Measurements from ENCODE around the gene ROCK2.
"Not testable (repeated sequence)": the region's sequence is repeated elsewhere in the genome, so short reads cannot be mapped to it uniquely, and the experiment has no call there.

The ROCK2 gene

GRCh38 chr2:11278219-11278618, 66.2 kb downstream of the ROCK2 start:
- DNase-seq (ENCODE audit: low read depth in 1 of 2, low spot score in 1 of 2), result no peak

DNA sequence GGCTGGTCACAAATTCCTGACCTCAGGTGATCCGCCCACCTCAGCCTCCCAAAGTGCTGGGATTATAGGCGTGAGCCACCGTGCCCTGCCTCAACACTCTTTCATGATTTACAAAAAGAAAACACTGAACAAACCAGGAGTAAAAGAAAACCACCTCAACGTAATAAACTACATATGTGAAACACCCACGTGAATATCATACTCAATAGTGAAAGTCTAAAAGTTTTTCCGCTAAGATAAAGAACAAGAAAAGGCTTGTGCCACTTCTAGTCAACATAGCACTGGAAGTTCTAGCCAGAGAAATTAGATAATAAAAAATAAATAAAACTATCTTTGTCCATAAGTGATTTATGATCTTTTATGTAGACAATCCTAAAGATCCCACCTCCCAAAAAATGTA, 68.5 kb downstream of the ROCK2 start:
- no peak for DNase-seq (ENCODE audit: low read depth in 1 of 2, low spot score in 1 of 2)

GRCh38 chr2:11270891-11271290, 73.5 kb downstream of the ROCK2 start:
- no peak for DNase-seq (ENCODE audit: low read depth in 1 of 2, low spot score in 1 of 2)

DNA sequence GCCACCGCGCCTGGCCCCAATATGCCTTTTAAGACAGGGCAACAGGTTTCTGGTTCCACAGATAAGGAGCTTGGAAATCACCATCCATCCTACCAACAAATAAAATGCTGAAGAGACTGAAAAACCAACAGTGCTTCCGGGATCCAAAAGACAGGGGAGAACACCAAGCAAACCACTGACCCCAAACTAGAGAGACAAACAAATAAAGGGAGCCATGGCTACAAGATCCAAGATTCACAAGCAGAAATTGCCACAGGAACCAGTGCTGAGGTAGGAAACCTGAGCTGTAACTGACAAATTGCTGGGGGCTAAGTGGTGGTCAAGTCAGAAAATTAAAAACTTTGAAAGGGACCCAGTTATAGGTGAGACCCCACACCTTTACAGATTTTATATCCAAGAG, 76.5 kb downstream of the ROCK2 start:
- DNase-seq (ENCODE audit: low read depth in 1 of 2, low spot score in 1 of 2), result no peak

GRCh38 chr2:11264818-11265217, 79.6 kb downstream of the ROCK2 start:
- DNase-seq (ENCODE audit: low read depth in 1 of 2, low spot score in 1 of 2), result no peak

- no peak for DNase-seq (ENCODE audit: low read depth in 1 of 2, low spot score in 1 of 2)
Measured at GRCh38 chr2:11264007-11264406, 80.4 kb downstream of the ROCK2 start.

GRCh38 chr2:11263177-11263576, 81.3 kb downstream of the ROCK2 start:
- DNase-seq (ENCODE audit: low read depth in 1 of 2, low spot score in 1 of 2), result no peak

DNA sequence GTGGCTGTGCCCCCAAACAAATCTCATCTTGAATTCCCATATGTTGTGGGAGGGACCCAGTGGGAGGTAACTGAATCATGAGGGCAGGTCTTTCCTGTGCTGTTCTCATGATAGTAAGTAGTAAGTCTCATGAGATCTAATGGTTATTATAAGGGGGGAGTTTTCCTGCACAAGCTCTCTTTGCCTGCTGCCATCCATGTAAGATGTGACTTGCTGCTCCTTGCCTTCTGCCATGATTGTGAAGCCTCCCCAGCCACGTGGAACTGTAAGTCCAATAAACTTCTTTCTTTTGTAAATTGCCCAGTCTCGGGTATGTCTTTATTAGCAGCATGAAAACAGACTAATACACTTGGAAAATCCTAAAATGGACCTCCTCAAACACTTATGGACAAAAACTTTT, 82.0 kb downstream of the ROCK2 start:
- DNase-seq (ENCODE audit: low read depth in 1 of 2, low spot score in 1 of 2), result not testable (repeated sequence)

- DNase-seq (ENCODE audit: low read depth in 1 of 2, low spot score in 1 of 2), result not testable (repeated sequence)
Measured at GRCh38 chr2:11261564-11261963, 82.9 kb downstream of the ROCK2 start.

GRCh38 chr2:11260979-11261378, 83.5 kb downstream of the ROCK2 start:
- no peak for DNase-seq (ENCODE audit: low read depth in 1 of 2, low spot score in 1 of 2)

- DNase-seq (ENCODE audit: low read depth in 1 of 2, low spot score in 1 of 2), result no peak
Measured at GRCh38 chr2:11257964-11258363, 86.5 kb downstream of the ROCK2 start.

DNA sequence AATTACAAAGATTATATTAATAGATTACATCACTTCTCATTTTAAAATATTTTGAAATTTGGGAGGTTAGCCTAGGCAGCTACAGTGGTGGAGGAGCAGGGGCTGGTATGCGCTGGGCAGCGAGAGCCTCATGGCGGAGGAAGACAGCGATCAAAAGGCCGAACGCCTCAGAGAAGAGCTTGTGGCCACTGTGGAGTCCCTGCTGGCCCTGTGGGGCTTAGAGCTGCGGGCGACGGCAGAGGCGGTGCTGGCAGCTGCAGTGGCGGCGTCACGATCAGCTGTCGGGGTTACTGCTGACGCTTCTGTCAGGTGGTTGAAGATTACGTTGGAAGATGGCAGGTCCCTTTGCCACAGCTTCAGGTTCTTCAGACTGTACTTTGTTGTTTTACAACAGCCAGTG, 87.4 kb downstream of the ROCK2 start:
- no peak for DNase-seq (ENCODE audit: low read depth in 1 of 2, low spot score in 1 of 2)

- DNase-seq (ENCODE audit: low read depth in 1 of 2, low spot score in 1 of 2), result no peak
Measured at GRCh38 chr2:11256166-11256565, 88.3 kb downstream of the ROCK2 start.

DNA sequence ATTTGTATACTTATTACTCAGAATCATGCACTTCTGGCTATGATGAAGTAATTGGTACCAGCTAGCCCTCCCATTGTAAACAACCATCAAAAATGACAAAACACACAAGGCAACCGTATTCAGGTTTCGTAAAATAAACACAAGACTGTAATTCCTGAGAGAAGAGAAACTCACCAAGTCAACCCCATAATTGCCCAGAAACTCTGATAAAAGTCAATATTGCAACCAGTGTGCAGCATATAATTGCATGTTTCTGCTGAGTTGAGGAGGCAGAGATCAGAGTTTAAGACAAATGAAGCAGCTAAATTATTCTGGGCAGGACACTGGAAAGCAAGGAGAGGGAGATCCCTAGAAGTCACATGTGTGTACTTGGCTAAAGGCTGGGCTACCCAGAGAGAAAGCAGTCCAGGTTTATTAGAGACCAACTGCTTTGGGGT, 90.3 kb downstream of the ROCK2 start:
- DNase-seq (ENCODE audit: low read depth in 1 of 2, low spot score in 1 of 2), result no peak

- not testable (repeated sequence) for DNase-seq (ENCODE audit: low read depth in 1 of 2, low spot score in 1 of 2)
Measured at GRCh38 chr2:11252458-11252857, 92.0 kb downstream of the ROCK2 start.

DNA sequence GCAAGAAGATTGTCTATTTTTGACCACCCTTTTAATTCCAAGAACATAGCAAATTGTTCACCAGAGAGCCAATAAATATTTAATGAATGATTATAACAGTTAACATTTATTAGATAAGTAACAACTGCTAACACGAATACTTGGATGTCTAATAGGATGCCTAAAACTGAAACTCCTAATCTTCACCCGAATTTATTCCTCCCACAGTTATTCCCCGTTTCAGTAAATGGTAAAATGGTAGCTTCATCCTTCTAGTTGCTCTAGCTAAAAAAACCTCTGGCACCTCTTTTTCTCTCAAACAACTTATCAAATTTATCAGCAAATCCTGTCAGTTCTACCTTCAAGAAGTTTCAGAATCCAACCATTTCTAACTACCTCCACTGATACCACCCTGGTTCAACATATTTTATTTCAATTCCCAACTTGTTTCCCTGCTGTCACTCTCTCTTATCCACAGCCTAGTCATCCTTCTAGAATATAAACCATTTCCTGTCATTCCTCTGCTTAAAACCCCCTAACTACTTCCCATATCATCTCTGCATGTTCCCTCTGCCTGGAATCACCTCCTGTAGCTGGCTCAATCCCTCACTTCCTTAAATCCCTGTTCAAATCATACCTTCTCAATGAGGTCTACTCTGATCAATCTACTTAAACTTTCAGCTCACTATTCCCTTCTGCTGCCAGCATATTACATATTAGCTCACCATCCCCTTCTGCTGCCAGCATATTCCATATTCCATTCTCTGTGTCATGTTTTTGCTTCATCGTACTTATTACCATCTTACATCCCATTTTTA, 93.8 kb downstream of the ROCK2 start:
- DNase-seq (ENCODE audit: low read depth in 1 of 2, low spot score in 1 of 2), result no peak

- DNase-seq (ENCODE audit: low read depth in 1 of 2, low spot score in 1 of 2), result no peak
Measured at GRCh38 chr2:11245322-11245721, 99.1 kb downstream of the ROCK2 start.

- no peak for DNase-seq (ENCODE audit: low read depth in 1 of 2, low spot score in 1 of 2)
Measured at GRCh38 chr2:11244091-11244826, 100.2 kb downstream of the ROCK2 start.

DNA sequence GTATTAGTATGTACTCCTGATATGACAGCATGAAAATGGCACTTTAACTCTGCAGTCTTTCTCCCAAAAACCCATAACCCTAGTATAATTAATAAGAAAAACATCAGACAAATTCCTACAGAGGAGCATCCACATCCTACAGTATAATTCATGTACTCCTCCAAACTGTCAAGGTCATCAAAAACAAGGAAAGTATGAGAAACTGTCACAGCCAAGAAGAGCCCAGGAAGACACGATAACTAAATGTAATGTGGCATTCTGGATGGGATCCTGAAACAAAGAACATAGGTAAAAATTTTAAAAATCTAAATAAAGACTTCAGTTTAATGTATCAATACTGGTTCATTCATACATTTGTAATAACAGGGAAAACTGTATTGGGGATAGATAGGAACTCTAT, 100.9 kb downstream of the ROCK2 start:
- DNase-seq (ENCODE audit: low read depth in 1 of 2, low spot score in 1 of 2), result no peak

GRCh38 chr2:11242542-11243174, 101.8 kb downstream of the ROCK2 start:
- DNase-seq (ENCODE audit: low read depth in 1 of 2, low spot score in 1 of 2), result no peak

DNA sequence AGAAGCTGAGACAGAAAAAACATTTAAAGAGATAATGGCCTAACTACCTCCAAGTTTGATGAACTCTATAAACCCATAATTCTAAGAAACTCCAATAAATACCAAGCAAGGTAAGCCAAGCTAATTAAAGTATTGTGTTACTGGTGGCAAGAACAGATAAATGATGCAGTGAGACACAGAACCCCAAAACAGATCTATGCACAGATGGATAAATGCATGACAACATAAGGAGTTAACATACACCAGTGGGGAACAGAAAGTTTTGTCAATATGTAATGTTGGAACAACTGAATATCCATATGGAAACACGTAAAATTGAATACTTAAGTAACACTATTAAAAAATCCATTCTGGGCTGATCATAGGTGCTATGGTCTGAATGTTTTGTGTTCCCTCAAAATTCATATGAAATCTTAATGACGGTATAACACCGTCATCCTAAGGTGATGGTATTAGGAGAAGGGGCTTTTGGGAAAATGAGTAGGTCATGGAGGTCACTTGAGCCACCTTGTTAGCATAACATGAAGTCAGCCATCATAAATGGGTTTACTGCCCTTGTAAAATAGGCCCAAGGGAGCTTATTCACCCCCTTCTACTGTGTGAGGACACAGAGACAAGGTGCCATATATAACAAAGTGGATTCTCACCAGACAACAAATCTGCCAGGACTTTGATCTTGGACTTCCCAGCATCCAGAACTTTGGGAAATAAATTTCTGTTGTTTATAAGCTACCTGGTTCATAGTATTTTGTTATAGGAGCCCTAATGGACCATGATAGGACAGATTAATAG, 102.8 kb downstream of the ROCK2 start:
- DNase-seq (ENCODE audit: low read depth in 1 of 2, low spot score in 1 of 2), result no peak
